ENCODE measurements around the gene INAFM2. TPM values are rescaled to one million over a fixed set of nuclear protein-coding genes. Genes with fewer than 3 reads are reported as not detected.

The INAFM2 gene
- total and polyA plus RNA-seq, 9 of the 15 experiments (the other 6 are each of a cell fraction or from before 2014, with no cell fraction given), result 11.8 to 43.1 (median 27.2) TPM

- TF ChIP-seq, protein P1, sequence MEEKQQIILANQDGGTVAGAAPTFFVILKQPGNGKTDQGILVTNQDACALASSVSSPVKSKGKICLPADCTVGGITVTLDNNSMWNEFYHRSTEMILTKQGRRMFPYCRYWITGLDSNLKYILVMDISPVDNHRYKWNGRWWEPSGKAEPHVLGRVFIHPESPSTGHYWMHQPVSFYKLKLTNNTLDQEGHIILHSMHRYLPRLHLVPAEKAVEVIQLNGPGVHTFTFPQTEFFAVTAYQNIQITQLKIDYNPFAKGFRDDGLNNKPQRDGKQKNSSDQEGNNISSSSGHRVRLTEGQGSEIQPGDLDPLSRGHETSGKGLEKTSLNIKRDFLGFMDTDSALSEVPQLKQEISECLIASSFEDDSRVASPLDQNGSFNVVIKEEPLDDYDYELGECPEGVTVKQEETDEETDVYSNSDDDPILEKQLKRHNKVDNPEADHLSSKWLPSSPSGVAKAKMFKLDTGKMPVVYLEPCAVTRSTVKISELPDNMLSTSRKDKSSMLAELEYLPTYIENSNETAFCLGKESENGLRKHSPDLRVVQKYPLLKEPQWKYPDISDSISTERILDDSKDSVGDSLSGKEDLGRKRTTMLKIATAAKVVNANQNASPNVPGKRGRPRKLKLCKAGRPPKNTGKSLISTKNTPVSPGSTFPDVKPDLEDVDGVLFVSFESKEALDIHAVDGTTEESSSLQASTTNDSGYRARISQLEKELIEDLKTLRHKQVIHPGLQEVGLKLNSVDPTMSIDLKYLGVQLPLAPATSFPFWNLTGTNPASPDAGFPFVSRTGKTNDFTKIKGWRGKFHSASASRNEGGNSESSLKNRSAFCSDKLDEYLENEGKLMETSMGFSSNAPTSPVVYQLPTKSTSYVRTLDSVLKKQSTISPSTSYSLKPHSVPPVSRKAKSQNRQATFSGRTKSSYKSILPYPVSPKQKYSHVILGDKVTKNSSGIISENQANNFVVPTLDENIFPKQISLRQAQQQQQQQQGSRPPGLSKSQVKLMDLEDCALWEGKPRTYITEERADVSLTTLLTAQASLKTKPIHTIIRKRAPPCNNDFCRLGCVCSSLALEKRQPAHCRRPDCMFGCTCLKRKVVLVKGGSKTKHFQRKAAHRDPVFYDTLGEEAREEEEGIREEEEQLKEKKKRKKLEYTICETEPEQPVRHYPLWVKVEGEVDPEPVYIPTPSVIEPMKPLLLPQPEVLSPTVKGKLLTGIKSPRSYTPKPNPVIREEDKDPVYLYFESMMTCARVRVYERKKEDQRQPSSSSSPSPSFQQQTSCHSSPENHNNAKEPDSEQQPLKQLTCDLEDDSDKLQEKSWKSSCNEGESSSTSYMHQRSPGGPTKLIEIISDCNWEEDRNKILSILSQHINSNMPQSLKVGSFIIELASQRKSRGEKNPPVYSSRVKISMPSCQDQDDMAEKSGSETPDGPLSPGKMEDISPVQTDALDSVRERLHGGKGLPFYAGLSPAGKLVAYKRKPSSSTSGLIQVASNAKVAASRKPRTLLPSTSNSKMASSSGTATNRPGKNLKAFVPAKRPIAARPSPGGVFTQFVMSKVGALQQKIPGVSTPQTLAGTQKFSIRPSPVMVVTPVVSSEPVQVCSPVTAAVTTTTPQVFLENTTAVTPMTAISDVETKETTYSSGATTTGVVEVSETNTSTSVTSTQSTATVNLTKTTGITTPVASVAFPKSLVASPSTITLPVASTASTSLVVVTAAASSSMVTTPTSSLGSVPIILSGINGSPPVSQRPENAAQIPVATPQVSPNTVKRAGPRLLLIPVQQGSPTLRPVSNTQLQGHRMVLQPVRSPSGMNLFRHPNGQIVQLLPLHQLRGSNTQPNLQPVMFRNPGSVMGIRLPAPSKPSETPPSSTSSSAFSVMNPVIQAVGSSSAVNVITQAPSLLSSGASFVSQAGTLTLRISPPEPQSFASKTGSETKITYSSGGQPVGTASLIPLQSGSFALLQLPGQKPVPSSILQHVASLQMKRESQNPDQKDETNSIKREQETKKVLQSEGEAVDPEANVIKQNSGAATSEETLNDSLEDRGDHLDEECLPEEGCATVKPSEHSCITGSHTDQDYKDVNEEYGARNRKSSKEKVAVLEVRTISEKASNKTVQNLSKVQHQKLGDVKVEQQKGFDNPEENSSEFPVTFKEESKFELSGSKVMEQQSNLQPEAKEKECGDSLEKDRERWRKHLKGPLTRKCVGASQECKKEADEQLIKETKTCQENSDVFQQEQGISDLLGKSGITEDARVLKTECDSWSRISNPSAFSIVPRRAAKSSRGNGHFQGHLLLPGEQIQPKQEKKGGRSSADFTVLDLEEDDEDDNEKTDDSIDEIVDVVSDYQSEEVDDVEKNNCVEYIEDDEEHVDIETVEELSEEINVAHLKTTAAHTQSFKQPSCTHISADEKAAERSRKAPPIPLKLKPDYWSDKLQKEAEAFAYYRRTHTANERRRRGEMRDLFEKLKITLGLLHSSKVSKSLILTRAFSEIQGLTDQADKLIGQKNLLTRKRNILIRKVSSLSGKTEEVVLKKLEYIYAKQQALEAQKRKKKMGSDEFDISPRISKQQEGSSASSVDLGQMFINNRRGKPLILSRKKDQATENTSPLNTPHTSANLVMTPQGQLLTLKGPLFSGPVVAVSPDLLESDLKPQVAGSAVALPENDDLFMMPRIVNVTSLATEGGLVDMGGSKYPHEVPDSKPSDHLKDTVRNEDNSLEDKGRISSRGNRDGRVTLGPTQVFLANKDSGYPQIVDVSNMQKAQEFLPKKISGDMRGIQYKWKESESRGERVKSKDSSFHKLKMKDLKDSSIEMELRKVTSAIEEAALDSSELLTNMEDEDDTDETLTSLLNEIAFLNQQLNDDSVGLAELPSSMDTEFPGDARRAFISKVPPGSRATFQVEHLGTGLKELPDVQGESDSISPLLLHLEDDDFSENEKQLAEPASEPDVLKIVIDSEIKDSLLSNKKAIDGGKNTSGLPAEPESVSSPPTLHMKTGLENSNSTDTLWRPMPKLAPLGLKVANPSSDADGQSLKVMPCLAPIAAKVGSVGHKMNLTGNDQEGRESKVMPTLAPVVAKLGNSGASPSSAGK (IDR thresholded peaks at IDR 0.05), result peak; percentile 41; the same call in 1 of the 2 replicates
- TF ChIP-seq, protein P2, sequence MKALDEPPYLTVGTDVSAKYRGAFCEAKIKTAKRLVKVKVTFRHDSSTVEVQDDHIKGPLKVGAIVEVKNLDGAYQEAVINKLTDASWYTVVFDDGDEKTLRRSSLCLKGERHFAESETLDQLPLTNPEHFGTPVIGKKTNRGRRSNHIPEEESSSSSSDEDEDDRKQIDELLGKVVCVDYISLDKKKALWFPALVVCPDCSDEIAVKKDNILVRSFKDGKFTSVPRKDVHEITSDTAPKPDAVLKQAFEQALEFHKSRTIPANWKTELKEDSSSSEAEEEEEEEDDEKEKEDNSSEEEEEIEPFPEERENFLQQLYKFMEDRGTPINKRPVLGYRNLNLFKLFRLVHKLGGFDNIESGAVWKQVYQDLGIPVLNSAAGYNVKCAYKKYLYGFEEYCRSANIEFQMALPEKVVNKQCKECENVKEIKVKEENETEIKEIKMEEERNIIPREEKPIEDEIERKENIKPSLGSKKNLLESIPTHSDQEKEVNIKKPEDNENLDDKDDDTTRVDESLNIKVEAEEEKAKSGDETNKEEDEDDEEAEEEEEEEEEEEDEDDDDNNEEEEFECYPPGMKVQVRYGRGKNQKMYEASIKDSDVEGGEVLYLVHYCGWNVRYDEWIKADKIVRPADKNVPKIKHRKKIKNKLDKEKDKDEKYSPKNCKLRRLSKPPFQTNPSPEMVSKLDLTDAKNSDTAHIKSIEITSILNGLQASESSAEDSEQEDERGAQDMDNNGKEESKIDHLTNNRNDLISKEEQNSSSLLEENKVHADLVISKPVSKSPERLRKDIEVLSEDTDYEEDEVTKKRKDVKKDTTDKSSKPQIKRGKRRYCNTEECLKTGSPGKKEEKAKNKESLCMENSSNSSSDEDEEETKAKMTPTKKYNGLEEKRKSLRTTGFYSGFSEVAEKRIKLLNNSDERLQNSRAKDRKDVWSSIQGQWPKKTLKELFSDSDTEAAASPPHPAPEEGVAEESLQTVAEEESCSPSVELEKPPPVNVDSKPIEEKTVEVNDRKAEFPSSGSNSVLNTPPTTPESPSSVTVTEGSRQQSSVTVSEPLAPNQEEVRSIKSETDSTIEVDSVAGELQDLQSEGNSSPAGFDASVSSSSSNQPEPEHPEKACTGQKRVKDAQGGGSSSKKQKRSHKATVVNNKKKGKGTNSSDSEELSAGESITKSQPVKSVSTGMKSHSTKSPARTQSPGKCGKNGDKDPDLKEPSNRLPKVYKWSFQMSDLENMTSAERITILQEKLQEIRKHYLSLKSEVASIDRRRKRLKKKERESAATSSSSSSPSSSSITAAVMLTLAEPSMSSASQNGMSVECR (CRISPR knock-in tag; IDR thresholded peaks at IDR 0.05), result no peak
- TF ChIP-seq ZC3H11A (IDR thresholded peaks at IDR 0.05; ENCODE audit: low read depth, low read length), result no peak
- no peak for TF ChIP-seq ZNF133 (CRISPR knock-in tag; IDR thresholded peaks at IDR 0.05)
- no peak for TF ChIP-seq NRF1 (conservative IDR thresholded peaks at IDR 0.05 in 1 of 2, IDR thresholded peaks at IDR 0.05 in 1 of 2)
- no peak for TF ChIP-seq ASH1L (IDR thresholded peaks at IDR 0.05; ENCODE audit: borderline replicate concordance, low read depth, partially characterized antibody)
These were observed 21.9 kb upstream of the INAFM2 start (continued) for GRCh38 chr15:40301467-40302179.

Measured in K562 (cell line).